ENCODE data around the gene BYSL.

BYSL gene

GRCh38 chr6:41914869-41915530, 6.3 kb upstream of the BYSL start:
- DNase-seq, result no peak

GRCh38 chr6:41917528-41917927, 3.8 kb upstream of the BYSL start:
- no peak for DNase-seq

GRCh38 chr6:41921712-41921998, 356 bp downstream of the BYSL start:
- DNase-seq, result peak; percentile 11

GRCh38 chr6:41922154-41922553, 855 bp downstream of the BYSL start:
- DNase-seq, result no peak

- DNase-seq, result no peak
Measured at GRCh38 chr6:41927253-41927652, 6.0 kb downstream of the BYSL start.

GRCh38 chr6:41929924-41930323, 8.6 kb downstream of the BYSL start:
- DNase-seq, result no peak

- no peak for DNase-seq
Measured at GRCh38 chr6:41931792-41932191, 10.5 kb downstream of the BYSL start.

- no peak for DNase-seq
Measured at GRCh38 chr6:41932378-41932777, 11.1 kb downstream of the BYSL start.

- DNase-seq, result no peak
Measured at GRCh38 chr6:41934278-41935192, 13.2 kb downstream of the BYSL start.

- DNase-seq, result no peak
Measured at GRCh38 chr6:41935193-41935574, 13.9 kb downstream of the BYSL start.

GRCh38 chr6:41935685-41936072, 14.4 kb downstream of the BYSL start:
- no peak for DNase-seq

- DNase-seq, result peak; percentile 89
Measured at GRCh38 chr6:41936073-41936837, 15.0 kb downstream of the BYSL start.

- DNase-seq, result no peak
Measured at GRCh38 chr6:41937472-41937860, 16.2 kb downstream of the BYSL start.

GRCh38 chr6:41937861-41938574, 16.7 kb downstream of the BYSL start:
- DNase-seq, result peak; percentile 79

- DNase-seq, result no peak
Measured at GRCh38 chr6:41938590-41939175, 17.4 kb downstream of the BYSL start.

GRCh38 chr6:41939176-41939847, 18.0 kb downstream of the BYSL start:
- DNase-seq, result no peak

GRCh38 chr6:41939848-41940758, 18.8 kb downstream of the BYSL start:
- DNase-seq, result no peak

GRCh38 chr6:41940759-41941279, 19.5 kb downstream of the BYSL start:
- peak; percentile 42 for DNase-seq

- DNase-seq, result peak; percentile 79
Measured at GRCh38 chr6:41941280-41942066, 20.2 kb downstream of the BYSL start, which contains the start of gene CCND3. CCND3 (minus strand) TSS chr6:41941808; CDS start chr6:41941649, 159 bp downstream.

Data from CD4-positive, alpha-beta T cell treated with Interleukin-4 for 4 hours (primary cell).